ENCODE results near the gene DYNC1I1. TPM values are rescaled to one million over a fixed set of nuclear protein-coding genes. Genes with fewer than 3 reads are reported as not detected.

The DYNC1I1 gene
- 0.12 to 0.21 TPM (median 0.14 TPM) in 5 replicates for total RNA-seq (2022; extraction: Qiagen RNA extraction)

DNA sequence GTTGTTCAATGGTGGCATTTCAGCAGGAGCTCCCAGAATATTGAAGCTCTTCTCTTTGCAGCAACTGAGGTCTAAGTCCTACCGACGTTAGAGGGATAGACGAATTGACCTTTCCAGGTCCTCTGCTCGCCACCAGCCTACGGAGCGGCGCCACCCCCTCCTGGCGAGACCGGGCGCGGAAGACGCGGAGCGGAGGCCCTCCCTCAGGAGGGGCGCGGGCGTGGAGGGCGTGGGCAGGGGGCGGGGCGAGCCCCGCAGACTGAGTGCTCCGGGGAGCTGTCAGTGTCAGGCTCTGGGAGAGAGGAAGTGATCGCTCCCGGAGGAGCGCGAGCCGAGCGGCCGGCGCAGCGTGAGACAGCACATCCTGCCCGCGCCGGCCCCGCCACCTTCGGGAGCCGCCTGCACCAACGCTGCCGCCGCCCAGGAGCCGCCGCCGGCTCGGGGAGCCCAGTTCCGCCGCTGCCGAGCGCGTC is at the start of gene DYNC1I1:
Gene DYNC1I1, plus strand, starts transcription at position 257 of the 473 bp plus-strand sequence. CDS start 32,176 bp downstream, outside the sequence.

Other genes with a start within 250 kb of the DYNC1I1 start
- 18.2 to 24.6 TPM (median 22.2 TPM) in 5 replicates for gene PDK4, start 176.0 kb upstream of the DYNC1I1 start, total RNA-seq (2022; extraction: Qiagen RNA extraction)